Activated CD8-positive, alpha-beta memory T cell treated with anti-CD3 and anti-CD28 coated beads, Interleukin-2, amount 10 ng/mL, durations not matched to agents 7 days and 5 days (primary cell): Measurements from ENCODE around the gene HSP90AB1. TPM values are rescaled to one million over a fixed set of nuclear protein-coding genes. Genes with fewer than 3 reads are reported as not detected.
A peak's percentile ranks its signal among the peaks of the same experiment; 100 is the strongest.

ENCODE experiments used
- ATAC-seq: fragments of 150-1000 bp; cut with Tn5 transposase; one replicate; pipeline ENCODE4 v1.10.0; 2021; ENCODE audit warnings: moderate library complexity
- CTCF ChIA-PET: fragments of 350-600 bp; sonication (Branson Sonifier 250); formaldehyde crosslinking; loops from one replicate; lab custom pipeline; 2021; ENCODE audit warnings: antibody characterized with exemption; lab: Charles Lee
- DNase-seq: peaks from one replicate; pipeline ENCODE4 v3.0.0-alpha.2; 2020
- H3K27ac Mint-ChIP-seq: one replicate; pipeline ENCODE4 v1.8.0; 2021; ENCODE audit warnings: mild to moderate bottlenecking, mixed read lengths
- H3K27me3 Mint-ChIP-seq: one replicate; pipeline ENCODE4 v1.8.0; 2021; ENCODE audit warnings: mixed read lengths
- H3K36me3 Mint-ChIP-seq: one replicate; pipeline ENCODE4 v1.8.0; 2021; ENCODE audit warnings: mild to moderate bottlenecking, mixed read lengths
- H3K4me1 Mint-ChIP-seq: one replicate; pipeline ENCODE4 v1.8.0; 2021; ENCODE audit warnings: mixed read lengths
- H3K4me3 Mint-ChIP-seq: one replicate; pipeline ENCODE4 v1.8.0; 2021; ENCODE audit warnings: mild to moderate bottlenecking, moderate library complexity, mixed read lengths
- H3K9me3 Mint-ChIP-seq: one replicate; pipeline ENCODE4 v1.8.0; 2022; ENCODE audit warnings: low read depth, mixed read lengths
- total RNA-seq, 2 experiments: library from RNA; stranded (reverse); gene quantifications; one replicate each; pipeline ENCODE4 v1.2.3, GENCODE V29; 2021

Gene HSP90AB1
- total RNA-seq, 2 experiments from 2014 or later: 734 to 1,112 TPM

DNA sequence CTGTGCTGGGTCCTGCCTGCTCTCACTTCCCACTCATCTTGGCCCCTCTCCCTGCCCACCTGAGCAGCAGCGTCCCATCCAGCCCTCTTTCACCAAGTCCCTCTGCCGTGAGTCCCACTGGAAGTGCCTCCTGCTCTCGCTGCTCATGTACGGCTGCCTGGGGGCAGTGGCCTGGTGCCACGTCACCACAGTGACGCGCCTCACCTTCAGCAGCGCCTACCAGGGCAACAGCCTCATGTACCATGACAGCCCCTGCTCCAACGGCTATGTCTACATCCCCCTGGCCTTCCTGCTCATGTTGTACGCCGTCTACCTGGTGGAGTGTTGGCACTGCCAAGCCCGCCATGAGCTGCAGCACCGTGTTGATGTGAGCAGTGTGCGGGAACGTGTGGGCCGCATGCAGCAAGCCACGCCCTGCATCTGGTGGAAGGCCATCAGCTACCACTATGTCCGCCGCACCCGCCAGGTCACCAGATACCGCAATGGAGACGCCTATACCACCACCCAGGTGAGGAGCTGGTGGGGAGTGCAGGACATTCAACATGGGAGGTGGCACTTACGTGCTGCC is 26.2 kb downstream of the HSP90AB1 start:
- CTCF ChIA-PET: interaction anchor here (1.0 to 1.2 kb wide), 2 partner anchors 23 to 65 kb away, joined by 3 read pairs; no protein-coding TSS in a partner anchor
- peaks cover 74% of the 10 kb centered on the region for H3K27me3 Mint-ChIP-seq
- H3K36me3 Mint-ChIP-seq: no peaks in the 10 kb centered on the region
- peaks cover 15% of the 10 kb centered on the region for H3K4me1 Mint-ChIP-seq
- no peak overlapping the region for H3K4me3 Mint-ChIP-seq
- H3K27ac Mint-ChIP-seq: no peak overlapping the region
- no peak for DNase-seq
- H3K9me3 Mint-ChIP-seq: no peaks in the 10 kb centered on the region
- no peak for ATAC-seq

DNA sequence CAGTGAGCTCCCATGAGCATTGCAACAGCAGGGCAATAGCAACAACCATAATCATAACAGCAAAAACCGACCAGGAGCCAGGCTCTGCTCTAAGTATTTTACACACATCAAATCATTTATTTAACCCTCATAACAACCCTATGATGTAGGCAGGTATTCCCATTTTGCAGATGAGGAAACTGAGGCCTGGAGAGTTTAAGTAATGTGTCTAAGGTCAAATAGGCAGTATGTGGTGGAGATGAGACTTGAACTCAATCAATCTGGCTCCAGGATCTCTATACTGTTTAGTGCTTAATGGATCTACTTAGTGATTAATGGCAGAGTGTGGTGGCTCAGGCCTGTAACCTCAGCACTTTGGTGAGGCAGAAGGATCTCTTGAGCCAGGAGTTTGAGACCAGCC is 26.7 kb downstream of the HSP90AB1 start:
- no peak for ATAC-seq
- Mint-ChIP-seq H3K27ac (no peak overlapping the region), H3K9me3 (no peaks in the 10 kb centered on the region), H3K4me1 (peaks cover 14% of the 10 kb centered on the region), H3K27me3 (peaks cover 72% of the 10 kb centered on the region), H3K4me3 (no peak overlapping the region), H3K36me3 (no peaks in the 10 kb centered on the region)
- DNase-seq: no peak
- CTCF ChIA-PET: interaction anchor here (1.0 to 1.2 kb wide), 2 partner anchors 22 to 64 kb away, joined by 3 read pairs; no protein-coding TSS in a partner anchor

DNA sequence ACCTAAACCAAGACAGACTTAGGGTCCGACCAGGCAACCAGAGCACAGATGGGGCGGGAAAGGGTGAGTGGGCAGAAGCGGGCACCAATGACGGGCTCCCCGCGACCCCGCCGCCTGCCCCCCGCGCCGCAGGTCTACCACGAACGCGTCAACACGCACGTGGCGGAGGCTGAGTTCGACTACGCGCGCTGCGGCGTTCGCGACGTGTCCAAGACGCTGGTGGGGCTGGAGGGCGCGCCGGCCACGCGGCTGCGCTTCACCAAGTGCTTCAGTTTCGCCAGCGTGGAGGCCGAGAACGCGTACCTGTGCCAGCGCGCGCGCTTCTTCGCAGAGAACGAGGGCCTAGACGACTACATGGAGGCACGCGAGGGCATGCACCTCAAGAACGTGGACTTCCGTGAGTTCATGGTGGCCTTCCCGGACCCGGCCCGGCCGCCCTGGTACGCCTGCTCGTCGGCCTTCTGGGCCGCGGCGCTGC is 28.4 kb downstream of the HSP90AB1 start:
- Mint-ChIP-seq H3K9me3 (no peaks in the 10 kb centered on the region), H3K27ac (no peak overlapping the region), H3K27me3 (peaks cover 67% of the 10 kb centered on the region), H3K4me1 (no peaks in the 10 kb centered on the region), H3K36me3 (no peaks in the 10 kb centered on the region), H3K4me3 (no peak overlapping the region)
- ATAC-seq (no peak), DNase-seq (no peak)
- CTCF ChIA-PET: no interaction called here

DNA sequence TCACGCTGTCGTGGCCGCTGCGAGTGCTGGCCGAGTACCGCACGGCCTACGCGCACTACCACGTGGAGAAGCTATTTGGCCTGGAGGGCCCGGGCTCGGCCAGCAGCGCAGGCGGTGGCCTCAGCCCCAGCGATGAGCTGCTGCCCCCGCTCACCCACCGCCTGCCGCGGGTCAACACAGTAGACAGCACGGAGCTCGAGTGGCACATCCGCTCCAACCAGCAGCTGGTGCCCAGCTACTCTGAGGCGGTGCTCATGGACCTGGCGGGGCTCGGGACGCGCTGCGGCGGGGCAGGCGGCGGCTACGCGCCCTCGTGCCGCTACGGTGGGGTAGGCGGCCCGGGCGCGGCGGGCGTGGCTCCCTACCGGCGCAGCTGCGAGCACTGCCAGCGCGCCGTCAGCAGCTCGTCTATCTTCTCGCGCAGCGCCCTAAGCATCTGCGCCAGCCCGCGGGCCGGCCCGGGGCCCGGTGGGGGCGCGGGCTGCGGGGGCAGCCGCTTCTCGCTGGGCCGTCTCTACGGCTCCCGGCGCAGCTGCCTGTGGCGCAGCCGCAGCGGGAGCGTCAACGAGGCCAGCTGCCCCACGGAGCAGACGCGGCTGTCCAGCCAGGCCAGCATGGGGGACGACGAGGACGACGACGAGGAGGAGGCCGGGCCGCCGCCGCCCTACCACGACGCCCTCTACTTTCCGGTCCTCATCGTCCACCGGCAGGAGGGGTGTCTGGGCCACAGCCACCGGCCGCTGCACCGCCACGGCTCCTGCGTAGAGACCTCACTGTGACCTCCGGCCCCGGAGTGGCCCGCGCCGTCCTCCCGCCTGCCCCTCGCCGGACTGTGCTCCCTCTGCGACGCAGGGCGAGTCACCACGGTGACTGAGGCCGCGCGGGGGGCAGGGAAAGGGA is 29.1 kb downstream of the HSP90AB1 start:
- no peaks in the 10 kb centered on the region for H3K36me3 Mint-ChIP-seq
- H3K4me1 Mint-ChIP-seq: no peaks in the 10 kb centered on the region
- H3K27me3 Mint-ChIP-seq: peaks cover 73% of the 10 kb centered on the region
- no peak overlapping the region for H3K4me3 Mint-ChIP-seq
- no peak for DNase-seq
- H3K27ac Mint-ChIP-seq: no peak overlapping the region
- H3K9me3 Mint-ChIP-seq: no peaks in the 10 kb centered on the region
- CTCF ChIA-PET: no interaction called here
- peak; percentile 50 for ATAC-seq

DNA sequence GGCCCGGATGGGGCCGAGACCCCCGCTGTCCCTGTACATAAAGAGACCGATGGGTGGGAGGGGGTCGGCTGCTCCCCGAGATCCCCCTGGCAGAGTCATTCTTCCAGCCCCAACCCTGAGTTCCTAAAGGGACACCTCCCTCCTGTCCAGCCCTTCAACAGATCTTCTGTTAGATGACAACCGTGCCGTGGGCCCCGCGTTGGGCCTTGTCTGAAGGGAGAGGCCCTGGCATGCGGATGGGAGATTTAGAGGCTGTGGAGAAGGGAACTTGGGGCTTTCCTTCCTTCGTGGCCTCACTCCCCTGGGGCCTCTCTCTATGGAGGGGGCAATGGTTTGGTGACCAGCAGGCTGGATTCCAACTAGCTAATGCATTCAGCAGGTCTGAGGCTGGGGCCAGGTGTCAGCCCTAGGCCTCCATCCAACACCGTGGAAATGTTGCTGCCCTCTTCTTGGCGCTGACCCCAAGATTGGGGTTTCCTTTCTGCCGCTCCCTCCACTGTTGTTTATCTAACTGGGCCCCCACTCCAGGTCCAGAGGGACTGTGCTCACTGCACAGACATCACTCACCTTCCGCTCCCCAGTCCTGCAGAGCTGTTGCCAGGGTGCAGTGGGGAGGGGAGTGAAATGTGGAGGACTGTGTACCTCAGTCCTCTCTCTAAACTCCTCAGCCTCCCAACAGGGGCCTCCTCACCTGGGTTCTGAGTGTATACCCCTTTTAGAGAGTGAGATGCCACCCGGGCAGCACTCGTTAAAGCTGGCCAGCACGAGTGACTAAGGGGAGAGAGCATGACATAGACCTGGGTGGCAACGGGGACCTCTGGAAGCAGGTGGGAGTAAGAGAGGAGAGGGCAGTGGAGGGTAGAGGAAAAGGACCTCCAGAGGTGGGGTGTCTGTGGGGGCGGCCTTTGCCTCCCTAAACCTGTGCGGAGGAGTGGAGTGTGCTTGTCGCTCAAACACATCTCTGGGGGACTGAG is 30.1 kb downstream of the HSP90AB1 start:
- peaks cover 63% of the 10 kb centered on the region for H3K27me3 Mint-ChIP-seq
- CTCF ChIA-PET: interaction anchor here (0.6 to 1.3 kb wide), 3 partner anchors 27 to 36 kb away, joined by 3 to 5 read pairs (median 3); partner anchors contain the start of gene AARS2
- no peak for ATAC-seq

DNA sequence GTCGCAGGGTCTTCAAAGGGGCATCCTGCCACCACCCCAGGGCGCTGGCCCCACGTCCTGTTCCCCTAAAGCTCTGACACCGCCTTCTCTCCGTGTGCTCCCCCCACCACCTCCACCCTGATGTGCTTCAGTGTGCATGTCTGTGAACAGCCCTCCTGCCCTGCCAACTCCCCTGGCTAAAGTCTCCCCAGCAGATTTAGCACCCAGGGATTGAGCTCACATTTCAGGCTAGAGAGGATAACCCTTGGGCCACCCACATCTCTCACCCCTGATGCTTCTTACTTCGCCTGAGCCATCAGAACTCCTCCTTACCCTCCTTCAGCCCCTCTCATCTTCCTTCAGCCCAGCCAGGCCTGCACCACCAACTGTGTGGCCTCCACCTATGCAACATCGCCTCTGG is 30.9 kb downstream of the HSP90AB1 start:
- Mint-ChIP-seq H3K4me3 (no peak overlapping the region), H3K27ac (no peak overlapping the region), H3K9me3 (no peaks in the 10 kb centered on the region), H3K4me1 (no peaks in the 10 kb centered on the region), H3K36me3 (no peaks in the 10 kb centered on the region), H3K27me3 (peaks cover 57% of the 10 kb centered on the region)
- no peak for ATAC-seq
- CTCF ChIA-PET: interaction anchor here (0.6 to 2.4 kb wide), 4 partner anchors 10 to 36 kb away, joined by 3 to 11 read pairs (median 4); partner anchors contain the start of gene AARS2
- no peak for DNase-seq

More for the DNA sequence above, 30.1 kb downstream of the HSP90AB1 start:
- H3K27ac Mint-ChIP-seq: no peak overlapping the region
- H3K36me3 Mint-ChIP-seq: no peaks in the 10 kb centered on the region
- no peak for DNase-seq
- no peaks in the 10 kb centered on the region for H3K9me3 Mint-ChIP-seq
- no peaks in the 10 kb centered on the region for H3K4me1 Mint-ChIP-seq
- H3K4me3 Mint-ChIP-seq: no peak overlapping the region

DNA sequence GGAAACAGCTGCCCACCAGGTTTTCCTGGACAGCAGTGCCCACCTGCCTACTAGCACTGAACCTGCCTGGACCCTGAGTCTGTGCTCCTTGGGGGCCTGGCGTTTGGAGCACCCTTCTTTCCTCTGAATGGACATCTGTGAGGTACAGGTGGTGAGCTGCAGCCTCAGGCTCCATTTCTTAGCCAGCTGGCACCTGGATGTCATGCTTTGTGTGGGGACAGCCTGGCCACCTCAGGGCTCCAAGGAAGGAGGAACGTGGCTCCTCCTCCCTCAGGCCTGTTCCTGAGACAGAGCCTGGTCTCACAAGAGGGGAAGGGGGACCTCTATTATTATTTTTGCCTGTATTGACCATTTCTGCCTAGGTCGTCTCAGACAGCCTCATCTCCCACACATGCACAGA is 31.4 kb downstream of the HSP90AB1 start:
- H3K4me3 Mint-ChIP-seq: no peak overlapping the region
- ATAC-seq: no peak
- H3K27me3 Mint-ChIP-seq: peaks cover 52% of the 10 kb centered on the region
- H3K36me3 Mint-ChIP-seq: no peaks in the 10 kb centered on the region
- no peak overlapping the region for H3K27ac Mint-ChIP-seq
- H3K4me1 Mint-ChIP-seq: no peaks in the 10 kb centered on the region
- CTCF ChIA-PET: interaction anchor here (1.4 to 2.4 kb wide), 2 partner anchors 10 to 36 kb away, joined by 3 to 11 read pairs; no protein-coding TSS in a partner anchor
- no peak for DNase-seq
- no peaks in the 10 kb centered on the region for H3K9me3 Mint-ChIP-seq

DNA sequence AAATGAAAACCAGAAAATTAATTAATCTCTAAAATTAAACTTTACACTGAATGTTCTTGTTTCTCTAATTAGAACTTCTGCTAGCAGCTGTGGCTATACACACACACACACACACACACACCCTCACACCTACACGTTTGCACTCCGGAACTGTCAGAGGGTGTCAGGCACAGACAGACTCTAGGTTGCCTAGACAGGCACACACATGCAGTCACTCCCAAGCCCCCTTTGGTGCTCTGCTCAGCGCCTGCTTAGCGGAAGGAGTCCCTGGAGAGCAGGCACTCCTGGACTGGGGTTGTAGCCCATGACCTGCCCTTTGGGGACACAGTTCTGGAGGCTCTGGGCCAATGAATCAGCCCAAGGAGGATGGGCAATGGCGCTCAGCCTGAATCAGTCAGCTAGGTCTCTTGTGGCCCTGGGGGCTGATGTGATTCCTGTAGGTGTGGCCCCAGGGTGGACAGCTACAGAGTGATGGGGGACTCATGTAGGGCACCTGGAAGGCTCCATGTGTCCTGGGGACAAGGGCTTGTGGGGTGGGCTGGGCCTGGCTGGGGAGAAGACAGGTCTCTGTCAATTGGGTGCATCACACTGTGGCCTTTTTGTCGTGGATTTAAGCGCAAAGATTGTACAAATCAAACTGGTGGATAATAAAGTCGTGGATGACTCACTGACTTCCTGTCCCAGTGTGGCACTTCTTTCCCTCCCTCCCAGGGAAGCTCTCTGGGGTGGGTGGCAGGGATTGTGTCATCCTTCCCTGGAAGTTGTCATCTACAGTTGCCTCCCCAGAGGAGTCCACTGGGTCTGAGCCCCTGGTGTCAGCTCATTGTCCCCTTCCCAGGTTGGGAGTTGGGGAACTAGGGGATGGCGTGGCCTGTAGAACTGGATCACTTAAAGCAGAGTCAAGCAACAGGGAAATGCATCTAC is 32.1 kb downstream of the HSP90AB1 start:
- ATAC-seq (no peak), DNase-seq (no peak)
- no peak overlapping the region for H3K4me3 Mint-ChIP-seq
- H3K27me3 Mint-ChIP-seq: peaks cover 52% of the 10 kb centered on the region
- H3K27ac Mint-ChIP-seq: no peak overlapping the region
- no peaks in the 10 kb centered on the region for H3K36me3 Mint-ChIP-seq
- H3K9me3 Mint-ChIP-seq: no peaks in the 10 kb centered on the region
- no peaks in the 10 kb centered on the region for H3K4me1 Mint-ChIP-seq
- CTCF ChIA-PET: interaction anchor here (1.4 to 2.4 kb wide), 2 partner anchors 11 to 35 kb away, joined by 3 to 11 read pairs; no protein-coding TSS in a partner anchor

DNA sequence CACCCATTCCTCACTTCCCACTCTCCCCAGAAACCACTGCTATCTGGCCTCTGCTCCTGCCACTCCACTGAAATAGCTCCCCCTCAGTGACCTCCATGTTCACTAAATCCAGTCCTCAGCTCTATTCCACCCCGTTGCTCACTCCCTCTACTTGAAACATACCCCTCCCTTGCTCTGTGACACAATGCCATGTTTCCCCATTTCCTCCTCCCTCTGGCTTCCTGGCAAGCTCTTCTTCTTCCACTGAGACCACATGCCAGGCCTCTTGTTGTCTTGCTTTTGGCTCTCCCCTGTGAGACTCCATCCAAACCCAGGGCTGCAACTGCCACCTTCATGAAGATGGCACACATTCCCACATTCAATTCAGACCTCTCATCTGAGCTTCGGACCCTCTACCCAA is 37.2 kb downstream of the HSP90AB1 start:
- Mint-ChIP-seq H3K36me3 (no peaks in the 10 kb centered on the region), H3K4me1 (no peaks in the 10 kb centered on the region), H3K27me3 (peaks cover 52% of the 10 kb centered on the region), H3K4me3 (no peak overlapping the region), H3K27ac (no peak overlapping the region), H3K9me3 (no peaks in the 10 kb centered on the region)
- CTCF ChIA-PET: interaction anchor here (0.9 to 1.6 kb wide), 3 partner anchors 21 to 53 kb away, joined by 4 to 5 read pairs (median 4); partner anchors contain the start of gene AARS2
- ATAC-seq (no peak), DNase-seq (no peak)

DNA sequence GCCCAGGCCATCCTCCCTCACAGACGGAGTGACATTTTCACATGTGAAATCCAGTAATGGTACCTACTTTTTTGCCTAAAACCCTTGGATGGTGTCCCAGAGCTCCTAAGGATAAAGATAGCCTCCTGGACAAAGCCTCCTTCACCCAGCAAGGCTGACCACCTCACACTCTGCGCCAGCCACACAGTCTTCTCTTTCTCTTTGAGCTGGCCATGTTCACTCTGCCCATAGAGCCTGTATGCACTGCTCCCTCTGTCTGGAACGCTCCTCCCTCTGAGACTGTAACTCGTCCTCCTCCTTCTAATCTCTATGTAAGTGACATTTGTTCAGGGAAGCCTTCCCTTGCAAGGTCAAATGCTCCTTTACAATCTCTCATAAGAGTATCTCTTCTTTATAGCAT is 38.0 kb downstream of the HSP90AB1 start:
- no peaks in the 10 kb centered on the region for H3K4me1 Mint-ChIP-seq
- CTCF ChIA-PET: interaction anchor here (1.4 kb wide), 1 partner anchor 52 kb away, joined by 4 read pairs; no protein-coding TSS in a partner anchor
- H3K27me3 Mint-ChIP-seq: peaks cover 52% of the 10 kb centered on the region
- ATAC-seq: no peak
- H3K4me3 Mint-ChIP-seq: no peak overlapping the region
- H3K36me3 Mint-ChIP-seq: no peaks in the 10 kb centered on the region
- H3K27ac Mint-ChIP-seq: no peak overlapping the region
- DNase-seq: no peak
- H3K9me3 Mint-ChIP-seq: no peaks in the 10 kb centered on the region

DNA sequence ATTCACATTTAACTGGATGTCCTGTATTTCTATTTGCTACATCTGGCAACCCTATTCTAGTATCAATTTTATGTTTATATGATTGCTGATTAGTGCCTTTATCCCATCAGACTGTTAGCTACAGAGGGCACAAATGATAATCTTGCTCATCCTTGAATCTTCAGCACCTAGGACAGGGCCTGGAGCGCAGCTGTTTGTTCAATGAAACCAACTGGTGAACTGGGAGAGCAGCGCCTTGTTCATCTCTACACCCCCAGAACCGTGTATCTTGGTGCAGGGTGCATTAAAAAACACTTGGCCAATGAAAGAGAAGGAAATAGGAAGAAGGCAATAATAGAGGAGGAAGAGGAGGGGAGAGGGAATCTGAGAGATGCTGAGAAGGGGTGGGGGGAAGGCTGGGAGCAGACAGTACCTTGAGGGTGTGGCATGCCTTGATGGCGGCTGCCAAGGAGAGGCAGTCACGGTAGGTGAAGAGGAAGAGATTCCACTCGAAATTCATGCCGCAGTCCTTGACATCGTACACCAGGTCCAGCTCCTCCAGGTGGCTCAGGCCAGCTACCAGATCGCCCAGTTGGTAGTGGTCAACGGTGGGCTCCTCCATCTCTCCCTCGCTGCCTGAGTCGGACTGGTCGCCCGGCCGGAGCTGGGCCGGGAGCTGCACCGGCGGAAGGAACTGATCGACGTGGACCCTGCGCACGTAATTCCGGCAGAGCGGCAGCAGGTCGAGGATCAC is 38.8 kb downstream of the HSP90AB1 start:
- no peaks in the 10 kb centered on the region for H3K9me3 Mint-ChIP-seq
- H3K4me1 Mint-ChIP-seq: no peaks in the 10 kb centered on the region
- no peak for DNase-seq
- CTCF ChIA-PET: interaction anchor here (0.6 to 1.0 kb wide), 2 partner anchors 18 to 1881 kb away, joined by 4 to 5 read pairs; no protein-coding TSS in a partner anchor
- H3K27ac Mint-ChIP-seq: no peak overlapping the region
- H3K27me3 Mint-ChIP-seq: peaks cover 56% of the 10 kb centered on the region
- ATAC-seq: no peak
- H3K4me3 Mint-ChIP-seq: no peak overlapping the region
- no peaks in the 10 kb centered on the region for H3K36me3 Mint-ChIP-seq
